Activated T-cell treated with anti-CD3 and anti-CD28 coated beads for 4 hours (primary cell): ENCODE measurements around the gene C1orf146.
"Not testable (repeated sequence)": the region's sequence is repeated elsewhere in the genome, so short reads cannot be mapped to it uniquely, and the experiment has no call there.

Experiments used
- DNase-seq: peaks from one replicate; pipeline ENCODE4 v3.0.0-alpha.2; 2020

C1orf146 gene

DNA sequence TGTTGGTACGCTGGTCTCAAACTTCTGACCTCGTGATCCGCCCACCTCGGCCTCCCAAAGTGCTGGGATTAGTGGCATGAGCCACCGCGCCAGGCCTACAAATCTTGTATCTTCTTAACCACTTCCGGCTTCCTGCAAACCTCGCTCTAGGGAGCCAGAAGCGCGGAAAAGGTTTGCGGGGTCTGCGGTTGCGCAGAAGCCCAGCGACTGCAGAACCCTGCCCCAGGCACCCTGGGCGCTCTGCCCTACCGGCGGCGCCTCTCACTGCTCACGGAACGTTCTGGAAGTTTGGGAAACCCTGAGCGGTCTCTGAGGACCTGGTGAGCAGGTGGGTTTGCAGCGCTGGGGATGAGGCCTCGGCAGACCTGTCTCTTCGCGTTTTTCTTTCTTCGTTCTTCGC is at the start of gene C1orf146:
TSS of gene C1orf146 (plus strand) at position 195 of the 400 bp plus-strand sequence. CDS start 13,506 bp downstream, outside the sequence.
- no peak for DNase-seq

- DNase-seq = no peak
Observed at GRCh38 chr1:92168657-92169056, 49.1 kb upstream of the C1orf146 start.

GRCh38 chr1:92169214-92170005 is 48.3 kb upstream of the C1orf146 start:
- no peak for DNase-seq

GRCh38 chr1:92184632-92185031 is 33.1 kb upstream of the C1orf146 start:
- DNase-seq = no peak

DNA sequence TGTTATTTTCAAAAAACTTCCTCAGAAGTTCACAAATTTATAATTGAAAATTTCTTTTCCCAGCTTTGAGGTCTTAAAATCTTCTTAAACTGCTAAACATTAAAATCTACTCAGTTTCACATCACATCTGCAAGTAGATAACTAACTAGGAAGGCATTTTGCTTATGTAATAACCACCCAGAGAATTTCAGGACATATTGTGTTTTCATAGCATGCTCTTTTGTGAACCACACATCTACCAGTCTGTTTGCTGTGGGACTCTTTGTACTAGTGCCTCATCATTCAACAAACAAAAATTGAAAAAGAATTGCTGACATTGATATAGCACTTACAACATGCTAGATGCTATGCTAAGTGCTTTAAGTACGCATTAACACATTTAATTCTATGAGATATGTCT is 31.6 kb upstream of the C1orf146 start:
- DNase-seq = no peak

DNA sequence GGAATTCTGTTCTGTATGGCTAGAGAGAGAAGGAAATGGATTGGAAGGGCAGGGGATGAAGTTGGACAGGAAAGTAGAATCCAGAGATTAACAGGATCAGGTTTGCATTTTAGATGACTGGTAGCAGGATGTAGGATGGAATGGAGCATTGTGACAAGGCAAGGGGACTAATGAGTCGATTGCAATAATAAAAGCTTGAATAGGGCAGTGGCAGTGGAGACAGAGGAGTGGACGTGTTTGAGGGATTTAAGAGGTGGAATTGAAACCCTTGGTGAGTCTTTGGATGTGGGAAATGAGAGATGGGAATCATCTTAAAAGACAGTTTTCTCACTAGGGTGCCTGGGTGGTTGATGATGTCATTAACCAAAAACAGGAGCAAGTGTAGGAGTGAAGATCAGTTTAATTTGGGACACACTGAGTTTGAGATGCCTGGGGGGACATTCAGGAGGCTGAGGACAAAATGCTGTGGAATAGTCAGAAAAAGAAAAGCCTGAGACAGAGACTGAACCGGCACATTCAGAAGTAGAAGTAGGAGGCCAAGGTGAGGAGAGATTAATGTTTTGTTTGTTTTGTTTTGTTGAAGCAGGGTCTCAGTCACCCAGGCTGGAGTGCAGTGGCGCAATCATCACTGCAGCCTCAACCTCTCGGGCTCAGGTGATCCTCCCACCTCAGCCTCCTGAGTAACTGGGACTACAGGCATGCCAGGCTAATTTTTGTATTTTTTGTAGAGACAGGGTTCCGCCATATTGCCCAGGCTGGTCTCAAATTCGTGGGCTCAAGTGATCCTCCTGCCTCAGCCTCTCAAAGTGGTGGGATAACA is 29.1 kb upstream of the C1orf146 start:
- DNase-seq = no peak

- no peak for DNase-seq
Observed at GRCh38 chr1:92191726-92192125, 26.0 kb upstream of the C1orf146 start.

- no peak for DNase-seq
Observed at GRCh38 chr1:92192246-92192645, 25.5 kb upstream of the C1orf146 start.

DNA sequence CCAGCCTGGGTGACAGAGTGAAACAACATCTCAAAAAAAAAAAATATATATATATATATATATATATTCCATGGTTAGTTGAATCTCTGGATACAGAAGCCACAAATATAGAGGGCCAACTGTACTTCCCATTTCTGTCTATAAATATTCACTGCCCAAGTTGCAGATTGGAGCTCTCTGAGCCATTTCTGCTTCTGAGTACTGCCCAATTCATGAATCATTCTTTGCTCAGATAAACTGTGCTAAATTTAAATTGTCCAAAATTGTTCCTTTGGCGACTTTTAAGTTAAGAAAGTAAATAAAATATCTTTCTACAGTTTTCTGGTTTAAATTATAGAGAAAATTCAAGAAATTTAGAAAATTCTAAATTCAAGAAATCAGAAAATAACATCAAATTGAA is 23.2 kb upstream of the C1orf146 start:
- DNase-seq = no peak

DNA sequence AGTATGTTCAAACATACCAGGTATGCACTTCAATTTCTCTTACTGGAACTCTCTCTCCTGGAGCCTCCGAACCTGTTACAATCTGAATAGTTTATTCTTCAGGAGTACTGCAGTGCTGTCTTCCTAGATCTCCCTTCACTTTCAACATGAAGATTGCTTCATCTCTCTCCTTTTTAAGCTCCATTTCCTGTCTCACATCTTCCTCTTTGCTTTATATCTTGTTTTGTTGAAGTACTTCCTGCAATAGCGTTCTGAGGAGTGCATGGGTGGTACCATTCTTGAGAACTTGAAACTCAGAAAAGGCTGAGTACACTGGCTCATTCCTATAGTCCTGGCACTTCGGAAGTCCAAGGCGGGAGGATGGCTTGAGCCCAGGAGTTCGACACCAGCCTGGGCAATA is 15.7 kb upstream of the C1orf146 start:
- no peak for DNase-seq

DNA sequence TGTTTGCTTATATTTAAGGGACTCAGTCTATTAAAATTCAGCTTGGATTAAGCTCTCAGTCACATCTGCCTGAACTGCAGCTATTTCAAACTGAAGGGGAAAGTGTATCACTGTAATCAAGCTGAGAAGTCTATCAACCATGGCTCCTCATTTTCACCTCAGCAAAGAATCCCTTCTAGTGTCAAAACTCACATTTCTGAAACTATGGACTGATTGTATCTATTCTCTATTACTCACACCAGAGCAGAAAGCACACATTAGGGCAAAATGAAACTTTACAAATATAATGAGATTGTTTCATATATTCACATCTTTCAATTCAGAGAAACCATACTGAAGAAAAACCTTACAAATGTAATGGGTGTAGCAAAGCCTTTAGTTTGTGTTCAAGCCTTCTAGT is 14.6 kb upstream of the C1orf146 start:
- DNase-seq = no peak

DNA sequence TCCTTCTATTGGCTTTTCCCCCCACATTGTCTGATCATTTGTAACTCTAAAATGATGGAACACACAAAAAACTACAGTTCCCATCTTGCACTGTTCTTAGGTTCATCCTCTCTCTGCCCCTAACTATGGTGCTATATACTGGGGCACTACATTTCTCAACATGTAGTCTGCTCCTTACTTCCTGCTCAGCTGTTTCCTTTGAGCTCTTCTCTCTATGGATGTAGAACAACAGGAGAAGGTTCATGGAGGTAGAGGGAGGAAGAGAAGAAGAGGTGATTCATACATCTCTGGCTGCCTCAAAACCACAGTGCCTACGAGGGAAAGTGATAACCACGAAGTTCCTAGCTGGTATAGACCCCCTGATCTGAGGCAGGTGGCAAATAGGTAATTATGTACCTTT is 7.0 kb upstream of the C1orf146 start:
- no peak for DNase-seq

DNA sequence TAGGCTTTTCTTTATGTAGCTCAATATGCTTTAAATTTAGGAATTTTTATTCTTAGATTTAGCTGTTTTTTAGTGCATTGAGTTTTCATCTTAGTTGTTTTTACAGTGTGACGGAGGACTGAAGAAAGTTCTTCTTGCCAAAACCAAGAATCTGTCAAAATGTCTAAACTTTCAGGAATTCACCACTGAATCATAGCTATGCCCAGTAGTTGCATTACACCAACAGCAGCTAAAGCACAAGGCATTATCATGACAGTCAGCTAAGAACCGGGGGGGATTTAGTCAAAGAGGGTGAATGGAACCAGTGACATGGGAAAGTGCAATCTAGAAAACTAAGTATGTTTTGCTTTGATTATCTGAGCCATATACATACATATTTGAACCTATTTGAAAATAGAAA is 6.5 kb upstream of the C1orf146 start:
- DNase-seq = no peak

DNA sequence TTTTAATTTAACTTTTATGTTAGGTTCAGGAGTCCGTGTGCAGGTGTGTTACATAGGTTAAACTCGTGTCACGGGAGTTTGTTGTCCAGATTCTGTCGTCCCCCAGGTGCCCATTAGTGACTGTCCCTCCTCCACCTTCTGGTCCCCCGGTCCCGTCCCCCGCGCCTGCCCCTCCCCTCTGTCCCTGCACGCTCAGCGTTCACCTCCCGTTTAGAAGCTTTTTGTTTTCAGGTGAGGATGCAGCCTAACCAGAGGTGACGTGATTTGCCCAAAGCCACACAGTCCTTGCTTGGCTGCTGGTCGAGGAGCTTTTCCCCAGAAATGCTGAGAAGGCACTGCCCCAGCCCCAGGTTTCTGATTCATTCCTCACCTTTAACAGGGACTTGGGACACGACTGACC is 844 bp downstream of the C1orf146 start:
- DNase-seq = no peak

- DNase-seq = no peak
Observed at GRCh38 chr1:92219028-92219427, 1.3 kb downstream of the C1orf146 start.

DNA sequence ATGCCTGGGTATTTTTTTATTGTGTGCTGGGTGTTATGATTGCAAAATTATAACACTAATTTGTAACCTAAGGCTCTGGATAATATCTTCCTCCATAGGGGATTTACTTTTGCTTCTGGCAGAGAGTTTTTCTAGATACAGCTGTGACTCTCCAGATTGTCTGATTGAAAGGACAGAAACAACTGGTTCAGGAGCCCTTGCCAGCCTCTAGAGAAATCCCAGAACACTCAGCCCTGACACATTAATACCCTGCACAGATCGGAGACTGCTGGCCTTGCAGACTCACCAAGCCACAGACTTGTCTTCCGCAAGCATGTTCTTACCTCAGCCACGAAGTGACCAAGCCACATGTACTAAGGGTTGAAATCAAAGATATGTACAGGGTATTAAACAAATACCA is 10.7 kb downstream of the C1orf146 start:
- DNase-seq = no peak

- DNase-seq = no peak
Observed at GRCh38 chr1:92230736-92231135, 13.0 kb downstream of the C1orf146 start.

DNA sequence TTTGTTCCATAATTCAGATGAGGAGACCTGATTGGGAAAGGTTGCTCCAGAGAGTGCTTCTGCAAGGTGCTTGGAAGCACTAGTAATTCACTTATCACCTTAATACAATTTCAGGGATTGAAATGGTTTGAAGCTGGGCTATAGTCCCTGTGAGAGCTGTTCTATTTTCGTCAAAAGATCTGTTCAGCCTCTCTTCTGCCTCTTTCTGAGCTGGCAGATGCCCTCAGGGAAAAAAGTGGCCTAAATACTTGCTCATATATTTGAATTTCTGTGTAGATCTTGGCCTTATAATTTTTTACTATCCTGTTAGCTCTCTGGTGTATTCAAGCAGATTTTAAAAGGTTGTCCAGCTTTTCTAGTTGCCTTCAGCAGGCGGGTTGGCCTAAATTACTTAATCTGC is 22.3 kb downstream of the C1orf146 start:
- no peak for DNase-seq

DNA sequence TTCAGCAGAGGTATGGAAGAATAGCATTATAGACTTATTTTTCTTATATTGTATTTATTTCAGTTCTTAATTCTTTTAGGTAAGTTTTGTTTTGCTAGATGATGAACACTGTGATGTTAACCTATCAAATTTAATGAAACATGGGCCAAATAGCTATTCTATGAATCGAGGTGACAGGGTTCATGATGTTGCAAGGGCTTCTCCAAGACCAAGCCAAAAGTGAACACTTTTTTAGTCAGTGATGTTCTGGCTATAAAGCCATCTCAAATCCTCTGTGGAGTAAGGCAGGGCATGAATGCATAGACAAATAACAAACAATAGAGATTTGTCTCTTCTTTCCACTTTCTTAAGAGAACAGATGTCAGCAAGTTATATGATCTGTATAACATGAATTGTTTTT is 26.7 kb downstream of the C1orf146 start:
- no peak for DNase-seq

- not testable (repeated sequence) for DNase-seq
Observed at GRCh38 chr1:92254714-92255113, 37.0 kb downstream of the C1orf146 start.

GRCh38 chr1:92259350-92259749 is 41.6 kb downstream of the C1orf146 start:
- no peak for DNase-seq

GRCh38 chr1:92262516-92262915 is 44.8 kb downstream of the C1orf146 start:
- no peak for DNase-seq

- no peak for DNase-seq
Observed at GRCh38 chr1:92273039-92273438, 55.3 kb downstream of the C1orf146 start.

DNA sequence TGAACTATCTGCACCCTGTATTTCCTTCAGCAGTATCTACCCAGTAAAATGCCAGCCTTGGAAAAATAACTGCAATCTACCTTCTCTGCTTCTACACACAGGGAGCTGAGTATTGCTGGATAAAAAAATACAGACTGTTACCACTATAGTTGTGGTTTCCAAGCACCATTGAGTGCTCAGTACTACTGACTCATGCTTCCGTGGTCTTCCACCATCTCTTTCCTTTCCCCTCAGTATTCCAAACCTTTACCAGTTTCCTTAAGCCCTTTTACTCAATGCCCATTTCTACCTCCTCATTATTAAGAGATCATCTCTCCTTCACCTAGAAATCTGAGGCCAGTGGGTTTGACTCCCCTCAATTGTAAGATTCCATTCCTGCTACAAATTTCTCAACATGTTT is 57.2 kb downstream of the C1orf146 start:
- no peak for DNase-seq
